ENCODE measurements around the gene CTIF.

GRCh38 chr18:48792611-48793380 is 254.0 kb downstream of the CTIF start:
- TF ChIP-seq CTCF (IDR thresholded peaks at IDR 0.05; ENCODE audit: low read depth, low read length), result no peak
- no peak for TF ChIP-seq EZH2phosphoT487 (IDR thresholded peaks at IDR 0.05; ENCODE audit: low read depth)
